ENCODE data around the gene PMPCA. TPM values are rescaled to one million over a fixed set of nuclear protein-coding genes. Genes with fewer than 3 reads are reported as not detected.

The PMPCA gene
- total RNA-seq, 4 donors from 2014 or later: 28.8 to 48.2 (median 39.0) TPM

- Histone ChIP-seq H3K4me3 (replicated peaks in 1 of 3) (no peak overlapping the region), H3K27ac (no peak overlapping the region), H3K4me1 (no peaks in the 10 kb centered on the region), H3K27me3 (no peaks in the 10 kb centered on the region), H3K36me3 (peaks cover 29 to 36% of the 10 kb centered on the region in 2 donors), H3K9me3 (no peaks in the 10 kb centered on the region)
- TF ChIP-seq POLR2A (IDR thresholded peaks at IDR 0.05) (no peak), CTCF (IDR thresholded peaks at IDR 0.05) (no peak)
- no peak for DNase-seq
- intact Hi-C loops (cut with DNase I): no loop called here
- WGBS, 2 donors: 94 to 96% methylated on average over 13 to 15 of the region's 17 CpGs
Observed at GRCh38 chr9:136380381-136380780, 30.1 kb upstream of the PMPCA start.

- peaks cover 29 to 42% of the 10 kb centered on the region in 2 donors for H3K36me3 ChIP-seq
- H3K4me1 ChIP-seq: no peaks in the 10 kb centered on the region
- H3K4me3 ChIP-seq (replicated peaks in 1 of 3): no peak overlapping the region
- H3K9me3 ChIP-seq: no peaks in the 10 kb centered on the region
- TF ChIP-seq POLR2A (IDR thresholded peaks at IDR 0.05) (no peak), CTCF (IDR thresholded peaks at IDR 0.05) (no peak)
- no peak overlapping the region for H3K27ac ChIP-seq
- 90 to 94% methylated on average over 6 to 7 of the region's 9 CpGs for WGBS, 2 donors
- no peaks in the 10 kb centered on the region for H3K27me3 ChIP-seq
- no peak for DNase-seq
- intact Hi-C loops (cut with DNase I): no loop called here
Observed at GRCh38 chr9:136381311-136381710, 29.1 kb upstream of the PMPCA start.

- intact Hi-C loops (cut with DNase I): no loop called here
- 89% methylated on average over 15 of the region's 25 CpGs; no CpG with 5 or more reads in 1 of the 2 donors for WGBS, 2 donors
- H3K4me1 ChIP-seq: no peaks in the 10 kb centered on the region
- H3K27me3 ChIP-seq: no peaks in the 10 kb centered on the region
- no peaks in the 10 kb centered on the region for H3K9me3 ChIP-seq
- DNase-seq: no peak
- no peak overlapping the region for H3K27ac ChIP-seq
- H3K36me3 ChIP-seq: peaks cover 32 to 46% of the 10 kb centered on the region in 2 donors
- no peak overlapping the region for H3K4me3 ChIP-seq (replicated peaks in 1 of 3)
- TF ChIP-seq POLR2A (IDR thresholded peaks at IDR 0.05) (no peak), CTCF (IDR thresholded peaks at IDR 0.05) (no peak)
Observed at GRCh38 chr9:136381966-136382513, 28.4 kb upstream of the PMPCA start.

GRCh38 chr9:136383436-136383835 lies 27.0 kb upstream of the PMPCA start:
- Histone ChIP-seq H3K4me1 (no peaks in the 10 kb centered on the region), H3K27me3 (no peaks in the 10 kb centered on the region), H3K9me3 (no peaks in the 10 kb centered on the region), H3K36me3 (peaks cover 41 to 57% of the 10 kb centered on the region in 2 donors), H3K27ac (no peak overlapping the region), H3K4me3 (replicated peaks in 1 of 3) (no peak overlapping the region)
- TF ChIP-seq CTCF (IDR thresholded peaks at IDR 0.05): no peak
- TF ChIP-seq POLR2A (IDR thresholded peaks at IDR 0.05): no peak
- no peak for DNase-seq
- WGBS, 2 donors: 94 to 96% methylated on average over 18 to 19 of the region's 20 CpGs
- intact Hi-C loops (cut with DNase I): no loop called here

GRCh38 chr9:136385015-136385414 lies 25.4 kb upstream of the PMPCA start:
- WGBS, 2 donors: 91 to 92% methylated on average over 11 of the region's 11 CpGs
- intact Hi-C loops (cut with DNase I): no loop called here
- DNase-seq: no peak
- no peaks in the 10 kb centered on the region for H3K27me3 ChIP-seq
- no peak overlapping the region for H3K27ac ChIP-seq
- no peak for TF ChIP-seq CTCF (IDR thresholded peaks at IDR 0.05)
- no peak for TF ChIP-seq POLR2A (IDR thresholded peaks at IDR 0.05)
- peaks cover 29 to 67% of the 10 kb centered on the region in 2 donors for H3K36me3 ChIP-seq
- no peaks in the 10 kb centered on the region for H3K4me1 ChIP-seq
- no peaks in the 10 kb centered on the region for H3K9me3 ChIP-seq
- no peak overlapping the region for H3K4me3 ChIP-seq (replicated peaks in 1 of 3)
